OCI-LY1 (cell line): ENCODE results near the gene PGAM5.

ENCODE experiments used
- H2AFZ ChIP-seq: fragments of 200-600 bp; sonication (generic), shearing (Covaris generic); 2 replicates; pipeline ENCODE4 v1.6.0; 2014; ENCODE audit warnings: antibody characterized with exemption, mild to moderate bottlenecking, low read length
- H3F3A ChIP-seq: fragments of 200-600 bp; sonication (generic), shearing (Covaris generic); 2 replicates; pipeline ENCODE4 v1.6.0; 2014; ENCODE audit warnings: mild to moderate bottlenecking, antibody characterized with exemption, low read length, moderate library complexity; ENCODE audit not compliant: insufficient read depth
- H3K27ac ChIP-seq: fragments of 200-600 bp; sonication (generic); 2 replicates; pipeline ENCODE4 v1.5.1; 2014; ENCODE audit warnings: low read length, mixed run types, mild to moderate bottlenecking, low read depth; ENCODE audit not compliant: poor library complexity, severe bottlenecking
- H3K27me3 ChIP-seq: fragments of 200-600 bp; sonication (generic); 2 replicates; pipeline ENCODE4 v1.6.0; 2014; ENCODE audit warnings: antibody characterized with exemption, mild to moderate bottlenecking, low read length, moderate library complexity; ENCODE audit not compliant: insufficient read depth
- H3K36me3 ChIP-seq: fragments of 200-600 bp; sonication (generic); 2 replicates; pipeline ENCODE4 v1.6.1; 2014; ENCODE audit warnings: mild to moderate bottlenecking, antibody characterized with exemption, low read length, moderate library complexity, mixed read lengths; ENCODE audit not compliant: insufficient read depth
- H3K4me1 ChIP-seq: fragments of 200-600 bp; sonication (generic); 2 replicates; pipeline ENCODE4 v1.5.1; 2014; ENCODE audit warnings: mild to moderate bottlenecking, low read length, moderate library complexity; ENCODE audit not compliant: insufficient read depth, severe bottlenecking
- H3K4me2 ChIP-seq: fragments of 200-600 bp; sonication (generic), shearing (Covaris generic); 2 replicates; pipeline ENCODE4 v1.6.1; 2014; ENCODE audit warnings: low read length
- H3K4me3 ChIP-seq: fragments of 200-600 bp; sonication (generic); 2 replicates; pipeline ENCODE4 v1.5.1; 2014; ENCODE audit warnings: low read length, low read depth, mild to moderate bottlenecking, mixed read lengths; ENCODE audit not compliant: poor library complexity, severe bottlenecking
- H3K79me2 ChIP-seq: fragments of 200-600 bp; shearing (Covaris generic); 2 replicates; pipeline ENCODE4 v1.6.1; 2016; ENCODE audit warnings: mixed run types, low read length, mixed read lengths; ENCODE audit not compliant: insufficient read depth
- H3K9ac ChIP-seq: fragments of 200-600 bp; sonication (generic), shearing (Covaris generic); 2 replicates; pipeline ENCODE4 v1.6.1; 2014; ENCODE audit warnings: mild to moderate bottlenecking, low read length, mixed read lengths
- H3K9me2 ChIP-seq: fragments of 200-600 bp; sonication (generic), shearing (Covaris generic); 2 replicates; pipeline ENCODE4 v1.6.1; 2014; ENCODE audit warnings: low read depth, mild to moderate bottlenecking, low read length, mixed read lengths
- H3K9me3 ChIP-seq: fragments of 200-600 bp; shearing (Covaris generic); 2 replicates; pipeline ENCODE4 v1.6.1; 2014; ENCODE audit warnings: low read length, mixed read lengths
- H4K20me1 ChIP-seq: fragments of 200-600 bp; sonication (generic), shearing (Covaris generic); 2 replicates; pipeline ENCODE4 v1.6.0; 2016; ENCODE audit warnings: mild to moderate bottlenecking, low read length; ENCODE audit not compliant: insufficient read depth
- EZH2 ChIP-seq: fragments of 200-600 bp; sonication (generic), shearing (Covaris generic); IDR thresholded peaks from 2 replicates; pipeline ENCODE4 v1.8.0; 2017; ENCODE audit warnings: borderline replicate concordance, mixed run types, mild to moderate bottlenecking, antibody characterized with exemption, low read length, moderate library complexity, mixed read lengths
- TF ChIP-seq, protein P1 (sequence below): fragments of 200-600 bp; sonication (generic), shearing (Covaris generic); IDR thresholded peaks from 2 replicates; pipeline ENCODE4 v1.5.1; 2017; ENCODE audit warnings: mild to moderate bottlenecking, antibody characterized with exemption, low read length, moderate library complexity, mixed read lengths

Gene PGAM5

DNA sequence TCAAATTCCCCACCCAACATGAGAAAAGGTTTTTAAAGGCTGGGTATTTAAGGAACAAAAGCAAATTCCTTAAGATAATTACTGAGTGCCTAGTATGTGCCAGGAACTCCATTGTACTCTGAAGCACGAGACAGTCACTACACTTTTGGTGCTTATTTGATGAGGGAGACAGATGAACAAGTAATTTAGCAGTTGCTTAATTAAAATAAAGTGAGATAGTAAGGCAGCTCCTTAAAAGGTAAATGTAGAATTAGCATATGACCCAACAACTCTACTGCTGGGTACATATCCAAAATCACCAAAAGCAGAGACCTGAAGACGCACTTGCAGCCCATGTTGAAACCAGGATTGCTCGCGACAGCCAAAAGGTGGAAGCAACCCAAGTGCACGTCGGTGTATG, 44.8 kb upstream of the PGAM5 start:
- TF ChIP-seq EZH2, result no peak
- TF ChIP-seq, protein P1, sequence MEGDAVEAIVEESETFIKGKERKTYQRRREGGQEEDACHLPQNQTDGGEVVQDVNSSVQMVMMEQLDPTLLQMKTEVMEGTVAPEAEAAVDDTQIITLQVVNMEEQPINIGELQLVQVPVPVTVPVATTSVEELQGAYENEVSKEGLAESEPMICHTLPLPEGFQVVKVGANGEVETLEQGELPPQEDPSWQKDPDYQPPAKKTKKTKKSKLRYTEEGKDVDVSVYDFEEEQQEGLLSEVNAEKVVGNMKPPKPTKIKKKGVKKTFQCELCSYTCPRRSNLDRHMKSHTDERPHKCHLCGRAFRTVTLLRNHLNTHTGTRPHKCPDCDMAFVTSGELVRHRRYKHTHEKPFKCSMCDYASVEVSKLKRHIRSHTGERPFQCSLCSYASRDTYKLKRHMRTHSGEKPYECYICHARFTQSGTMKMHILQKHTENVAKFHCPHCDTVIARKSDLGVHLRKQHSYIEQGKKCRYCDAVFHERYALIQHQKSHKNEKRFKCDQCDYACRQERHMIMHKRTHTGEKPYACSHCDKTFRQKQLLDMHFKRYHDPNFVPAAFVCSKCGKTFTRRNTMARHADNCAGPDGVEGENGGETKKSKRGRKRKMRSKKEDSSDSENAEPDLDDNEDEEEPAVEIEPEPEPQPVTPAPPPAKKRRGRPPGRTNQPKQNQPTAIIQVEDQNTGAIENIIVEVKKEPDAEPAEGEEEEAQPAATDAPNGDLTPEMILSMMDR, result no peak

DNA sequence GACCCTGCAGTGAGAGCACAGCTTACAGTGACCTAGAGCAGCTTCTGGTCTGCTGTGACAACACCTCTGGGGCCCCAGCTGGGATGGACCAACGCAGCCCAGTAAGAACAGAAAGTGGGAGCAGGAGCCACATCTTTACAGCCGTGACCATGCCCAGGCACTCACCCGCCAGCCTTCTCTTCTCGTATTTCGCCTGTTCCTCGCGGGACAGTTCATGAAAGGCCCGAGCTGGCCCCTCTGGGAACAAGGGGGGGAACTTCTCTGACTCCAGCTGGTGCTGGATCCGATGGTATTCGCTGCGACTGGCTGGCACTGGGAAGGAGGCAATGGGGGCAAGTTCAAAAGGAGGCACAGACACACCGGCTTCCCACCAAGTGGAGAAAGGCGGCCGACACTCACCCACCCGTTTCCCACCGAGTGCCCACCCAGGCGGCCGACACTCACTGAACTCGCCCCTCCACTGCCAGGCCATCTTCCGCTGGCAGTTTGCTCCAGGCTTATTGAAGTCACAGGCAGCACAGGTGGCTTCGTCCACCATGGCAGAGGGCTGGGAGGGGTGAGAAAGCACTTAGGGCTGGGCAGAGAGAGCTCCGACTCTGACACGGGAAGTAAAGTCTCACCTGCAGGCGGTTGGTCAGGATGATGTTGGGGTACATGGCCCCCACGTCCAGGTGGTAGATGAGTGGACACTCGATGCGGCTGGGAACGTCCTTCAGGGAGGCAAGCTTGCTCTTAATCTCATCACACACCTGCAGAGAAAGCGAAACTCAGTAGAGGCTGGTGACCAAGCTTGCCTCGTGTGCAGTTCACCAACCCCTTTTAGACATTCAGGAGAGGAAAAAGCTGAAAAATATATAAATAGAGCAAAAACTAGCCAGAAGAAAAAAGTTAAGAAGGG, 42.2 kb upstream of the PGAM5 start:
- Histone ChIP-seq H3K9ac (no peak overlapping the region), H3K9me3 (no peaks in the 10 kb centered on the region), H3K4me3 (no peak overlapping the region), H2AFZ (no peak overlapping the region), H3K9me2 (no peaks in the 10 kb centered on the region), H3K79me2 (no peaks in the 10 kb centered on the region), H3K27me3 (no peaks in the 10 kb centered on the region), H3K4me2 (no peak overlapping the region), H3K36me3 (peaks cover 91% of the 10 kb centered on the region), H4K20me1 (no peaks in the 10 kb centered on the region), H3K27ac (no peak overlapping the region), H3K4me1 (no peaks in the 10 kb centered on the region), H3F3A (no peaks in the 10 kb centered on the region)
- TF ChIP-seq EZH2, result no peak
- TF ChIP-seq, protein P1, result no peak

More for the DNA sequence above, 44.8 kb upstream of the PGAM5 start:
- no peaks in the 10 kb centered on the region for H3K9me3 ChIP-seq
- H3F3A ChIP-seq, result no peaks in the 10 kb centered on the region
- H3K79me2 ChIP-seq, result no peaks in the 10 kb centered on the region
- no peaks in the 10 kb centered on the region for H3K9me2 ChIP-seq
- H4K20me1 ChIP-seq, result no peaks in the 10 kb centered on the region
- H3K9ac ChIP-seq, result no peak overlapping the region
- peaks cover 96% of the 10 kb centered on the region for H3K36me3 ChIP-seq
- H3K27ac ChIP-seq, result no peak overlapping the region
- H3K4me1 ChIP-seq, result no peaks in the 10 kb centered on the region
- no peaks in the 10 kb centered on the region for H3K27me3 ChIP-seq
- no peak overlapping the region for H3K4me3 ChIP-seq
- no peak overlapping the region for H2AFZ ChIP-seq
- no peak overlapping the region for H3K4me2 ChIP-seq

DNA sequence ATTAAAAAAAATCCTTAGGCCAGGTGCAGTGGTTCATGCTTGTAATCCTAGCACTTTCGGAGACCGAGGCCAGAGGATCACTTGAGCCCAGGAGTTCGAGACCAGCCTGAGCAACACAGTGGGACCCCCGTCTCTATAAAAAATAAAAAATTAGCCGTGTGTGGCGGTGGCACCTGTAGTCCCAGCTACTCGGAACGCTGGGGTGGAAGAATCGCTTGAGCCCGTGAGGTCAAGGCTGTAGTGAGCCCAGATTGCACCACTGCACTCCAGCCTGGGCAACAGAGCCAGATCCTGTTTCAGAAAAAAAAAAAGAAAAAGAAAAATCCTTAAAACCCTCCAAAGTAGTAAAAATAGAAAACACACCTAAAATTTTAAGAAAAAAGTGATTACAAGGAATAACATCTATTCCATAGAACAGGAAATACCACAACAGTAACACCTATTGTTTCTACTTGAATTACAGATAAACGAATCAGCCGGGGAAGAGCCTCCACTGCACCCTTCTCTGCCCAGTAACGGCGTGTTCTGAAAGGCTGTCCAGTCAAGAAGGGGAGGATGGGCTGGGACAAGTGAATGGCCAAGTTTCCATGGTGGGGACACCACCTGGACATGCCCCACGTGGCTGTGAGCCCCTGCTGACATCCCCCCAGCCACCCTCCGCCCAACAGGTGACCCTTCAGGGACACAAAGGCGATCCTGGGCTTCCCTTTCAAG, 41.3 kb upstream of the PGAM5 start:
- Histone ChIP-seq H3K9me3 (no peaks in the 10 kb centered on the region), H3F3A (no peaks in the 10 kb centered on the region), H3K4me2 (no peak overlapping the region), H3K4me1 (no peaks in the 10 kb centered on the region), H3K9me2 (no peaks in the 10 kb centered on the region), H3K79me2 (no peaks in the 10 kb centered on the region), H3K27me3 (no peaks in the 10 kb centered on the region), H4K20me1 (no peaks in the 10 kb centered on the region), H3K9ac (no peak overlapping the region), H3K27ac (no peak overlapping the region), H3K36me3 (peaks cover 89% of the 10 kb centered on the region), H3K4me3 (no peak overlapping the region), H2AFZ (no peak overlapping the region)
- TF ChIP-seq EZH2, result no peak
- TF ChIP-seq, protein P1, result no peak
